AG10803 (cell line): Measurements from ENCODE around the gene NOL4L.

Experiments used
- DNase-seq: peaks from one replicate; pipeline ENCODE4 v3.0.0; 2010; ENCODE audit warnings: low read depth
- H3K4me3 ChIP-seq: 2 replicates; pipeline ENCODE4 v1.5.1; 2011; ENCODE audit warnings: mild to moderate bottlenecking, low read length, control low read depth
- CTCF ChIP-seq: conservative IDR thresholded peaks from 2 replicates; pipeline ENCODE4 v1.5.1; 2011; ENCODE audit warnings: mild to moderate bottlenecking, low read length, control low read depth, inconsistent platforms

NOL4L gene

GRCh38 chr20:32570401-32571190 lies 14.5 kb downstream of the NOL4L start:
- DNase-seq = no peak

GRCh38 chr20:32569380-32570305 lies 15.5 kb downstream of the NOL4L start:
- H3K4me3 ChIP-seq = no peak overlapping the region
- TF ChIP-seq CTCF = no peak
- DNase-seq = no peak

More at GRCh38 chr20:32570401-32571190, 14.5 kb downstream of the NOL4L start:
- TF ChIP-seq CTCF = no peak
- H3K4me3 ChIP-seq = no peak overlapping the region

GRCh38 chr20:32569018-32569379 lies 16.1 kb downstream of the NOL4L start:
- no peak for DNase-seq
- H3K4me3 ChIP-seq = no peak overlapping the region
- TF ChIP-seq CTCF = no peak

GRCh38 chr20:32567384-32568178 lies 17.6 kb downstream of the NOL4L start:
- no peak overlapping the region for H3K4me3 ChIP-seq
- no peak for DNase-seq
- TF ChIP-seq CTCF = no peak

GRCh38 chr20:32566379-32567374 lies 18.5 kb downstream of the NOL4L start:
- no peak overlapping the region for H3K4me3 ChIP-seq
- no peak for DNase-seq
- no peak for TF ChIP-seq CTCF

GRCh38 chr20:32565735-32566032 lies 19.4 kb downstream of the NOL4L start:
- no peak overlapping the region for H3K4me3 ChIP-seq
- no peak for TF ChIP-seq CTCF
- no peak for DNase-seq
